ENCODE data around the gene SLC2A9. TPM values are rescaled to one million over a fixed set of nuclear protein-coding genes. Genes with fewer than 3 reads are reported as not detected.

The SLC2A9 gene
- total RNA-seq, 2 donors from 2014 or later = 0.95 to 1.9 TPM

DNA sequence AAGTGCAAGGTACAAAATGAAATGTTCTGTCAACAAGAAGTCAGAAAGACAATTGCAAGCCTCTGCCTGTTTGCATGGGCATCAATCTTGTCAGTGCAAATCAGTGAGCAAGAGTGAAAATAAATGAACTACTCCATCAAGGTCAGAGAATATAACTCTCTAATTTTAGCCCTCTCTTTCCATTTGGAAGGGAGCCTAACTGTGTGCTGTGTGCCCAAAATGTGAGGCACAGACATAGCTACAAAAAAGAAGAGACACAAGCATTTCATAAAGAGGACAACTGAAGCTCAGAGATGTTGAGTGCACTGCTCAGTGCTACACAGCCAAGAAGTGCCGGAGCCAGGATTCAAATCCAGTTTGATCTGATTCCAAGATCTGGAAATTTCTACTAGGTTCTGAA lies 114.3 kb downstream of the SLC2A9 start:
- DNase-seq = no peak
- no peaks in the 10 kb centered on the region for H3K36me3 Mint-ChIP-seq (ENCODE audit: low read depth)
- no peak overlapping the region for H3K9ac ChIP-seq (ENCODE audit: extremely low read depth, low read length, poor library complexity, severe bottlenecking)
- no peak for TF ChIP-seq CTCF (conservative IDR thresholded peaks at IDR 0.05)
- H3K36me3 ChIP-seq (ENCODE audit: control insufficient read depth, insufficient read depth, low read length) = no peaks in the 10 kb centered on the region
- no peak overlapping the region for H3K27ac ChIP-seq (ENCODE audit: low read depth, low read length)
- no peaks in the 10 kb centered on the region for H3K9me3 Mint-ChIP-seq
- no peak overlapping the region for H3K27ac Mint-ChIP-seq
- no peak overlapping the region for H3K4me3 ChIP-seq (ENCODE audit: low read length)
- no peak overlapping the region for H3K4me3 Mint-ChIP-seq
- no peaks in the 10 kb centered on the region for H3K9me3 ChIP-seq (ENCODE audit: control insufficient read depth, low read length)
- WGBS, 2 experiments (ENCODE audit: insufficient coverage in 1 of 2, insufficient read length in 1 of 2) = 89% methylated on average over 1 of the region's 1 CpG; no CpG with 5 or more reads in 1 of the 2 experiments
- H3K27me3 Mint-ChIP-seq (ENCODE audit: insufficient read depth) = peaks cover 12% of the 10 kb centered on the region
- H3K27me3 ChIP-seq (ENCODE audit: control insufficient read depth, insufficient read depth, low read length, poor library complexity, severe bottlenecking) = peaks cover 15% of the 10 kb centered on the region
- H3K4me1 Mint-ChIP-seq = no peaks in the 10 kb centered on the region
- no peaks in the 10 kb centered on the region for H3K4me1 ChIP-seq (ENCODE audit: control insufficient read depth, insufficient read depth, low read length)

- Histone ChIP-seq H3K9me3 (ENCODE audit: control insufficient read depth, low read length) (no peaks in the 10 kb centered on the region), H3K9ac (ENCODE audit: extremely low read depth, low read length, poor library complexity, severe bottlenecking) (no peak overlapping the region), H3K27ac (ENCODE audit: low read depth, low read length) (no peak overlapping the region), H3K4me1 (ENCODE audit: control insufficient read depth, insufficient read depth, low read length) (no peaks in the 10 kb centered on the region), H3K36me3 (ENCODE audit: control insufficient read depth, insufficient read depth, low read length) (no peaks in the 10 kb centered on the region), H3K4me3 (ENCODE audit: low read length) (no peak overlapping the region), H3K27me3 (ENCODE audit: control insufficient read depth, insufficient read depth, low read length, poor library complexity, severe bottlenecking) (peaks cover 10% of the 10 kb centered on the region)
- Mint-ChIP-seq H3K4me3 (no peak overlapping the region), H3K27me3 (ENCODE audit: insufficient read depth) (peaks cover 13% of the 10 kb centered on the region), H3K27ac (no peak overlapping the region), H3K36me3 (ENCODE audit: low read depth) (no peaks in the 10 kb centered on the region), H3K4me1 (no peaks in the 10 kb centered on the region), H3K9me3 (no peaks in the 10 kb centered on the region)
- no peak for DNase-seq
- TF ChIP-seq CTCF (conservative IDR thresholded peaks at IDR 0.05) = no peak
- WGBS, 2 experiments (ENCODE audit: insufficient coverage in 1 of 2, insufficient read length in 1 of 2) = 88 to 89% methylated on average over 4 of the region's 4 CpGs
These were observed 116.2 kb downstream of the SLC2A9 start for GRCh38 chr4:9904976-9905587.

GRCh38 chr4:9903317-9903716 lies 118.0 kb downstream of the SLC2A9 start:
- 90 to 93% methylated on average over 3 of the region's 3 CpGs for WGBS, 2 experiments (ENCODE audit: insufficient coverage in 1 of 2, insufficient read length in 1 of 2)
- no peaks in the 10 kb centered on the region for H3K36me3 ChIP-seq (ENCODE audit: control insufficient read depth, insufficient read depth, low read length)
- H3K27me3 Mint-ChIP-seq (ENCODE audit: insufficient read depth) = peaks cover 12% of the 10 kb centered on the region

More at GRCh38 chr4:9903317-9903716, 118.0 kb downstream of the SLC2A9 start:
- Histone ChIP-seq H3K4me1 (ENCODE audit: control insufficient read depth, insufficient read depth, low read length) (no peaks in the 10 kb centered on the region), H3K9me3 (ENCODE audit: control insufficient read depth, low read length) (no peaks in the 10 kb centered on the region), H3K27ac (ENCODE audit: low read depth, low read length) (no peak overlapping the region), H3K27me3 (ENCODE audit: control insufficient read depth, insufficient read depth, low read length, poor library complexity, severe bottlenecking) (no peaks in the 10 kb centered on the region), H3K4me3 (ENCODE audit: low read length) (no peak overlapping the region), H3K9ac (ENCODE audit: extremely low read depth, low read length, poor library complexity, severe bottlenecking) (no peak overlapping the region)
- H3K4me3 Mint-ChIP-seq = no peak overlapping the region
- no peaks in the 10 kb centered on the region for H3K9me3 Mint-ChIP-seq
- peaks cover 2% of the 10 kb centered on the region for H3K4me1 Mint-ChIP-seq
- no peak overlapping the region for H3K27ac Mint-ChIP-seq
- no peaks in the 10 kb centered on the region for H3K36me3 Mint-ChIP-seq (ENCODE audit: low read depth)
- TF ChIP-seq CTCF (conservative IDR thresholded peaks at IDR 0.05) = no peak
- DNase-seq = no peak

Data from endodermal cell (in vitro differentiated cells).